ENCODE results near the gene COLGALT1. TPM values are rescaled to one million over a fixed set of nuclear protein-coding genes. Genes with fewer than 3 reads are reported as not detected.
"Not testable (repeated sequence)": the region's sequence is repeated elsewhere in the genome, so short reads cannot be mapped to it uniquely, and the experiment has no call there.

COLGALT1 gene
- total and polyA plus RNA-seq, 10 of the 15 experiments (the other 5 are each of a cell fraction or from before 2014, with no cell fraction given) = 1.2 to 78.8 (median 29.8) TPM

GRCh38 chr19:17598063-17598462, 42.6 kb downstream of the COLGALT1 start:
- H3K27ac ChIP-seq (ENCODE audit: control insufficient read depth, insufficient read depth); FAIRE-seq; H3K36me3 ChIP-seq (ENCODE audit: control insufficient read depth in 2 of 2, insufficient read depth in 2 of 2, low read length in 1 of 2); BruUV-seq (replicated peaks); ATAC-seq; H3K4me2 ChIP-seq (ENCODE audit: control insufficient read depth, insufficient read depth); H3K79me2 ChIP-seq (ENCODE audit: control insufficient read depth, insufficient read depth, low read length); CTCF ChIA-PET; H2AFZ ChIP-seq (ENCODE audit: control insufficient read depth, low read depth, low read length); in situ Hi-C loops (cut with MboI); DNase-seq (ENCODE audit: low read depth, low spot score); H3K9ac ChIP-seq (ENCODE audit: control insufficient read depth, insufficient read depth, low read length); H3K4me1 ChIP-seq (ENCODE audit: control insufficient read depth, insufficient read depth, low read length); H3K4me3 ChIP-seq; RAD21 ChIA-PET (ENCODE audit: unreplicated experiment); H3K27me3 ChIP-seq (replicated peaks in 1 of 2; ENCODE audit: control insufficient read depth in 2 of 2, insufficient read depth in 2 of 2, low read length in 1 of 2); H3K9me3 ChIP-seq (replicated peaks; ENCODE audit: control insufficient read depth, insufficient read depth, low read length); intact Hi-C loops (cut with micrococcal nuclease; ENCODE audit: unreplicated experiment); H4K20me1 ChIP-seq (ENCODE audit: control insufficient read depth, insufficient read depth); SMC1A ChIA-PET (ENCODE audit: uncharacterized antibody, unreplicated experiment): not testable (repeated sequence)
- POLR2A ChIA-PET = interaction anchor here (0.7 kb wide), 1 partner anchor 429 kb away, joined by 4 read pairs; no protein-coding TSS in a partner anchor
- WGBS (ENCODE audit: insufficient coverage, insufficient replicate concordance, low lambda C conversion rate, missing lambda C conversion rate) = 83% methylated on average over 8 of the region's 8 CpGs

GRCh38 chr19:17598953-17599352, 43.5 kb downstream of the COLGALT1 start:
- H3K4me2 ChIP-seq (ENCODE audit: control insufficient read depth, insufficient read depth) = no peak overlapping the region
- H3K4me3 ChIP-seq = no peak overlapping the region
- no peak overlapping the region for H3K9ac ChIP-seq (ENCODE audit: control insufficient read depth, insufficient read depth, low read length)
- no peak overlapping the region for H3K27ac ChIP-seq (ENCODE audit: control insufficient read depth, insufficient read depth)
- DNase-seq (ENCODE audit: low read depth, low spot score) (no peak), ATAC-seq (no peak), FAIRE-seq (no peak)
- ChIA-PET RAD21 (ENCODE audit: unreplicated experiment) (no interaction called here), SMC1A (ENCODE audit: uncharacterized antibody, unreplicated experiment) (no interaction called here), POLR2A (no interaction called here), CTCF (no interaction called here)
- no peaks in the 10 kb centered on the region for H3K36me3 ChIP-seq (ENCODE audit: control insufficient read depth in 2 of 2, insufficient read depth in 2 of 2, low read length in 1 of 2)
- no peaks in the 10 kb centered on the region for H4K20me1 ChIP-seq (ENCODE audit: control insufficient read depth, insufficient read depth)
- H3K27me3 ChIP-seq (replicated peaks in 1 of 2; ENCODE audit: control insufficient read depth in 2 of 2, insufficient read depth in 2 of 2, low read length in 1 of 2) = no peaks in the 10 kb centered on the region
- no peaks in the 10 kb centered on the region for H3K79me2 ChIP-seq (ENCODE audit: control insufficient read depth, insufficient read depth, low read length)
- BruUV-seq (replicated peaks) = no TSS peak
- H3K4me1 ChIP-seq (ENCODE audit: control insufficient read depth, insufficient read depth, low read length) = no peaks in the 10 kb centered on the region; the same call in 1 of the 2 replicates
- no peaks in the 10 kb centered on the region for H3K9me3 ChIP-seq (replicated peaks; ENCODE audit: control insufficient read depth, insufficient read depth, low read length)
- intact Hi-C loops (cut with micrococcal nuclease; ENCODE audit: unreplicated experiment) = no loop called here
- WGBS (ENCODE audit: insufficient coverage, insufficient replicate concordance, low lambda C conversion rate, missing lambda C conversion rate) = 38% methylated on average over 9 of the region's 9 CpGs
- TF ChIP-seq, protein P1, sequence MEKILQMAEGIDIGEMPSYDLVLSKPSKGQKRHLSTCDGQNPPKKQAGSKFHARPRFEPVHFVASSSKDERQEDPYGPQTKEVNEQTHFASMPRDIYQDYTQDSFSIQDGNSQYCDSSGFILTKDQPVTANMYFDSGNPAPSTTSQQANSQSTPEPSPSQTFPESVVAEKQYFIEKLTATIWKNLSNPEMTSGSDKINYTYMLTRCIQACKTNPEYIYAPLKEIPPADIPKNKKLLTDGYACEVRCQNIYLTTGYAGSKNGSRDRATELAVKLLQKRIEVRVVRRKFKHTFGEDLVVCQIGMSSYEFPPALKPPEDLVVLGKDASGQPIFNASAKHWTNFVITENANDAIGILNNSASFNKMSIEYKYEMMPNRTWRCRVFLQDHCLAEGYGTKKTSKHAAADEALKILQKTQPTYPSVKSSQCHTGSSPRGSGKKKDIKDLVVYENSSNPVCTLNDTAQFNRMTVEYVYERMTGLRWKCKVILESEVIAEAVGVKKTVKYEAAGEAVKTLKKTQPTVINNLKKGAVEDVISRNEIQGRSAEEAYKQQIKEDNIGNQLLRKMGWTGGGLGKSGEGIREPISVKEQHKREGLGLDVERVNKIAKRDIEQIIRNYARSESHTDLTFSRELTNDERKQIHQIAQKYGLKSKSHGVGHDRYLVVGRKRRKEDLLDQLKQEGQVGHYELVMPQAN (conservative IDR thresholded peaks at IDR 0.05) = no peak
- peak; percentile 17; the same call in 1 of the 3 replicates for TF ChIP-seq POU2F2 (IDR thresholded peaks at IDR 0.05; ENCODE audit: borderline replicate concordance, low read depth, low read length)
- TF ChIP-seq ZBTB40 (IDR thresholded peaks at IDR 0.05; ENCODE audit: borderline replicate concordance) = peak; percentile 70; the same call in 1 of the 2 replicates
- in situ Hi-C loops (cut with MboI) = no loop called here
- H2AFZ ChIP-seq (ENCODE audit: control insufficient read depth, low read depth, low read length) = no peak overlapping the region

Measured in GM12878 (cell line).